ENCODE results near the gene DNAAF8.

DNAAF8 gene

DNA sequence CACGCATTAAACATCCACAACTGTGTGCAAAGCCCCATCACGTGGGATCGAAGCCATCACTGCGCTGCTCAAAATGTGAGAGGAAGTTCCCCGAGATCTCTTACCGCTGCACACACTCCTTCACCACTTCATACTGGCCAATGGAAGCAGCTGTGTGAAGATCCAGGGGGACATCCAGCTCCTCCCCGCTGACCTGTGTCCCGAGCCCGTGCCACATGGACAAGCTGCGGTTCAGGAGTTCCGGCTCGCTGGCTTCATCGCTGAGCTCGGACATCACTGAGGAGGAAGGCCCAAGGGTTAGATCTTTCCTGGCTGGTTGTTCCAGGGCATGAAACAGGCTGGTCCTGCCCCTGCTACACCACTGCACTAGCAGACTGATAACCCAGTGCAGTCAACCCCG is 4.5 kb upstream of the DNAAF8 start:
- Histone ChIP-seq H3K4me1 (ENCODE audit: insufficient read depth, low read length) (peaks cover 23% of the 10 kb centered on the region), H3K4me2 (ENCODE audit: insufficient read depth, low read length) (no peak overlapping the region), H3K9ac (ENCODE audit: low read depth, low read length) (no peak overlapping the region), H4K20me1 (ENCODE audit: insufficient read depth, low read length) (peaks cover 2% of the 10 kb centered on the region; the same call in 1 of the 2 replicates), H3K27ac (ENCODE audit: low read length) (no peak overlapping the region), H3K4me3 (ENCODE audit: low read depth in 1 of 2, low read length in 2 of 2) (no peak overlapping the region), H3K9me3 (ENCODE audit: insufficient read depth, low read length, severe bottlenecking) (no peaks in the 10 kb centered on the region), H2AFZ (ENCODE audit: low read depth, low read length) (no peak overlapping the region), H3K36me3 (ENCODE audit: insufficient read depth, low read length) (peaks cover 44% of the 10 kb centered on the region), H3K27me3 (ENCODE audit: insufficient read depth, low read length, poor library complexity) (no peaks in the 10 kb centered on the region), H3K79me2 (ENCODE audit: insufficient read depth, low read length) (peaks cover 22% of the 10 kb centered on the region)
- TF ChIP-seq, protein P1, sequence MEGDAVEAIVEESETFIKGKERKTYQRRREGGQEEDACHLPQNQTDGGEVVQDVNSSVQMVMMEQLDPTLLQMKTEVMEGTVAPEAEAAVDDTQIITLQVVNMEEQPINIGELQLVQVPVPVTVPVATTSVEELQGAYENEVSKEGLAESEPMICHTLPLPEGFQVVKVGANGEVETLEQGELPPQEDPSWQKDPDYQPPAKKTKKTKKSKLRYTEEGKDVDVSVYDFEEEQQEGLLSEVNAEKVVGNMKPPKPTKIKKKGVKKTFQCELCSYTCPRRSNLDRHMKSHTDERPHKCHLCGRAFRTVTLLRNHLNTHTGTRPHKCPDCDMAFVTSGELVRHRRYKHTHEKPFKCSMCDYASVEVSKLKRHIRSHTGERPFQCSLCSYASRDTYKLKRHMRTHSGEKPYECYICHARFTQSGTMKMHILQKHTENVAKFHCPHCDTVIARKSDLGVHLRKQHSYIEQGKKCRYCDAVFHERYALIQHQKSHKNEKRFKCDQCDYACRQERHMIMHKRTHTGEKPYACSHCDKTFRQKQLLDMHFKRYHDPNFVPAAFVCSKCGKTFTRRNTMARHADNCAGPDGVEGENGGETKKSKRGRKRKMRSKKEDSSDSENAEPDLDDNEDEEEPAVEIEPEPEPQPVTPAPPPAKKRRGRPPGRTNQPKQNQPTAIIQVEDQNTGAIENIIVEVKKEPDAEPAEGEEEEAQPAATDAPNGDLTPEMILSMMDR (IDR thresholded peaks at IDR 0.05; ENCODE audit: borderline replicate concordance, extremely low read depth, low read length, poor library complexity, severe bottlenecking) = no peak
- no peak for TF ChIP-seq EZH2 (IDR thresholded peaks at IDR 0.05; ENCODE audit: borderline replicate concordance, low read depth, low read length, severe bottlenecking)
- DNase-seq = no peak
- no peak for ATAC-seq (ENCODE audit: insufficient read depth, low read depth)

DNA sequence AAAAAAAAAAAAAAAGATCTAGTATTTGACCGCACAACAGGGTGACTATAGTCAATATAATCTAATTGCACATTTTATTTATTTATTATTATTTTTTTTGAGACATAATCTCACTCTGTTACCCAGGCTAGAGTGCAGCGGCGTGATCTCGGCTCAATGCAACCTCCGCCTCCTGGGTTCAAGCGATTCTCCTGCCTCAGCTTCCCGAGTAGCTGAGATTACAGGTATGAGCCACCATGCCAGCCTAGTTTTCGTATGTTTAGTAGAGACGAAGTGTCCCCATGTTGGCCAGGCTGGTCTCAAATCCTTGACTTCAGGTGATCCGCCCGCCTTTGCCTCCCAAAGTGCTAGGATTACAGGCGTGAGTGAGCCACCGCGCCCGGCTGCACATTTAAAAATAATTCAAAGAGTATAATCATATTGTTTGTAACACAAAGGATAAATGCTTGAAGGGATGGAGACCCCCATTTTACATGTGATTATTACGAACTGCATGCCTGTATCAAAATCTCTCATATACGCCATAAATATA is 1.1 kb upstream of the DNAAF8 start:
- ATAC-seq (ENCODE audit: insufficient read depth, low read depth) = no peak
- no peak for DNase-seq
- no peaks in the 10 kb centered on the region for H3K9me3 ChIP-seq (ENCODE audit: insufficient read depth, low read length, severe bottlenecking)
- H3K27ac ChIP-seq (ENCODE audit: low read length) = 0 out of 2 replicates have a peak overlapping the region, but pooled peaks have one; percentile 69
- peak overlapping the region; percentile 85 for H3K9ac ChIP-seq (ENCODE audit: low read depth, low read length)
- TF ChIP-seq EZH2 (IDR thresholded peaks at IDR 0.05; ENCODE audit: borderline replicate concordance, low read depth, low read length, severe bottlenecking) = no peak
- TF ChIP-seq, protein P1 (IDR thresholded peaks at IDR 0.05; ENCODE audit: borderline replicate concordance, extremely low read depth, low read length, poor library complexity, severe bottlenecking) = no peak
- peak overlapping the region; percentile 89 to 94; a peak in 3 of 4 replicates for H3K4me3 ChIP-seq (ENCODE audit: low read depth in 1 of 2, low read length in 2 of 2)
- peak overlapping the region; percentile 99 for H3K4me2 ChIP-seq (ENCODE audit: insufficient read depth, low read length)
- H3K27me3 ChIP-seq (ENCODE audit: insufficient read depth, low read length, poor library complexity) = no peaks in the 10 kb centered on the region
- peaks cover 2% of the 10 kb centered on the region; the same call in 1 of the 2 replicates for H4K20me1 ChIP-seq (ENCODE audit: insufficient read depth, low read length)
- peaks cover 32% of the 10 kb centered on the region for H3K4me1 ChIP-seq (ENCODE audit: insufficient read depth, low read length)
- peak overlapping the region; percentile 97 for H2AFZ ChIP-seq (ENCODE audit: low read depth, low read length)
- H3K36me3 ChIP-seq (ENCODE audit: insufficient read depth, low read length) = peaks cover 20% of the 10 kb centered on the region
- peaks cover 22% of the 10 kb centered on the region for H3K79me2 ChIP-seq (ENCODE audit: insufficient read depth, low read length)

DNA sequence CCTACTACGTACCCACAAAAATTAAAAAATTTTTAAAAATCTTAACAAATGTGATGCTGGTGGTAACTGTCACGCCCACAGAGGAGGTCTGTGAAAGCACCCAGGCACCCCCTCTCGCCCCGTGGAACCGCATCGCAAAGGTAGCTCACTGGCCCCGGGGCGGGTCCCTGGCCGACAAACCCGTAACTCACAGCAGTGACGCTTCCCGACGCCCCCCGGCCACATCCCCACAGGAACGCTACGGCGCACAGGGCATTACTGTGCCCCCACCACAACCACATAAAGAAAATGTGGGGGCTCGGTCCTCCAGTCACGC is 632 bp upstream of the DNAAF8 start:
- peak; percentile 16 for ATAC-seq (ENCODE audit: insufficient read depth, low read depth)
- peak overlapping the region; percentile 89 to 94 for H3K4me3 ChIP-seq (ENCODE audit: low read depth in 1 of 2, low read length in 2 of 2)
- peaks cover 22% of the 10 kb centered on the region for H3K79me2 ChIP-seq (ENCODE audit: insufficient read depth, low read length)
- no peaks in the 10 kb centered on the region for H3K27me3 ChIP-seq (ENCODE audit: insufficient read depth, low read length, poor library complexity)
- peaks cover 16% of the 10 kb centered on the region for H3K36me3 ChIP-seq (ENCODE audit: insufficient read depth, low read length)
- TF ChIP-seq, protein P1 (IDR thresholded peaks at IDR 0.05; ENCODE audit: borderline replicate concordance, extremely low read depth, low read length, poor library complexity, severe bottlenecking) = no peak
- TF ChIP-seq EZH2 (IDR thresholded peaks at IDR 0.05; ENCODE audit: borderline replicate concordance, low read depth, low read length, severe bottlenecking) = no peak
- no peak for DNase-seq
- peak overlapping the region; percentile 69; the same call in 1 of the 2 replicates for H3K27ac ChIP-seq (ENCODE audit: low read length)
- peaks cover 1% of the 10 kb centered on the region; the same call in 1 of the 2 replicates for H4K20me1 ChIP-seq (ENCODE audit: insufficient read depth, low read length)
- H3K4me1 ChIP-seq (ENCODE audit: insufficient read depth, low read length) = peaks cover 32% of the 10 kb centered on the region
- no peaks in the 10 kb centered on the region for H3K9me3 ChIP-seq (ENCODE audit: insufficient read depth, low read length, severe bottlenecking)
- H3K9ac ChIP-seq (ENCODE audit: low read depth, low read length) = peak overlapping the region; percentile 85
- H3K4me2 ChIP-seq (ENCODE audit: insufficient read depth, low read length) = peak overlapping the region; percentile 99
- H2AFZ ChIP-seq (ENCODE audit: low read depth, low read length) = peak overlapping the region; percentile 97

All from DND-41 (cell line).